ENCODE results near the gene LYZ.
"Not testable (repeated sequence)": the region's sequence is repeated elsewhere in the genome, so short reads cannot be mapped to it uniquely, and the experiment has no call there.

Gene LYZ

DNA sequence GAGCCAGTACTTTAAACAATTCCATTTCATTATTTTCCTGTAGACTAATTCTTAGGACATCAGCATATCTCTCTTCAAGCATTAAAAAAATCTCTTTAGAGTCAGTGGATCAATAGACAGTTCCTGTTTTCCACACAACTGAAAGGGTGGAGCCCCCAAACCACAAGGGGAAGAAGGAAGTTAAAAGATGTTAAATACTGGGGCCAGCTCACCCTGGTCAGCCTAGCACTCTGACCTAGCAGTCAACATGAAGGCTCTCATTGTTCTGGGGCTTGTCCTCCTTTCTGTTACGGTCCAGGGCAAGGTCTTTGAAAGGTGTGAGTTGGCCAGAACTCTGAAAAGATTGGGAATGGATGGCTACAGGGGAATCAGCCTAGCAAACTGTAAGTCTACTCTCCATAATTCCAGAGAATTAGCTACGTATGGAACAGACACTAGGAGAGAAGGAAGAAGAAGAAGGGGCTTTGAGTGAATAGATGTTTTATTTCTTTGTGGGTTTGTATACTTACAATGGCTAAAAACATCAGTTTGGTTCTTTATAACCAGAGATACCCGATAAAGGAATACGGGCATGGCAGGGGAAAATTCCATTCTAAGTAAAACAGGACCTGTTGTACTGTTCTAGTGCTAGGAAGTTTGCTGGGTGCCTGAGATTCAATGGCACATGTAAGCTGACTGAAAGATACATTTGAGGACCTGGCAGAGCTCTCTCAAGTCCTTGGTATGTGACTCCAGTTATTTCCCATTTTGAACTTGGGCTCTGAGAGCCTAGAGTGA is at the start of gene LYZ:
Gene LYZ (plus strand): TSS at position 220 of the 777 bp plus-strand sequence. CDS start 28 bp downstream, at position 248.
- peak; percentile 24 for DNase-seq

DNA sequence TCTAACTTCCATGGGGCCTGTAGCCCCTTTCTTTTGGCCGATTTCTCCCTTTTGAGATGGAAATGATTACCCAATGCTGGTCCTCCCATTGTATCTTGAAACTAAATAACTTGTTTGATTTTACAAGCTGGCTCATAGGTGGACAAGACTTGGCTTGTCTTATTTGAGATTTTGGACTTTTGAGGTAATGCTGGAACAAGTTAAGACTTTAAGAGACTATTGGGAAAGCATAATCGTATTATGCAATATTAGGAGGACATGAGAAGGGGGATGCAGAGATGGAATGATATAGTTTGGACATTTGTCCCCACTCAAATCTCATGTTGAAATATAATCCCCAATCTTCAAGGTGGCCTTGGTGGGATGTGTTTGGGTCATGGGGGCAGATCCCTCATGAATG is 49.2 kb upstream of the LYZ start:
- DNase-seq = no peak

DNA sequence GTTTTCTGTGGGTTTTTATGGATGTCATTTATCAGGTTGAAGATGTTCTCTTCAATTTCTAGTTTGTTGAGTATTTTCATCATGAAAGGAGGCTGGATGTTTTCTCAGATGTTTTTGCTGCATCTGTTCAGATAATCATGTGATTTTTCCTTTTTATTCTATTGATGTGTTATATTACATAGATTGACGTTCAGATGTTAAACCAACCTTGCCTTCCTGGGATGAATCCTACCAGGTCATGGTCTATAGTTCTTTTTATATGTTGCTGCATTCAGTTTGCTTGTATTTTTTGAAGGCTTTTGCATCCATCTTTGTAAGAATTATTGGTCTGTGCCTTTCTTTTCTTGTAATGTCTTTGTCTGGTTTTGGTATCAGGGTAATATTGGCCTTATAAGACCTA is 43.9 kb upstream of the LYZ start:
- no peak for DNase-seq

- DNase-seq = no peak
Measured at GRCh38 chr12:69309461-69309860, 38.7 kb upstream of the LYZ start.

- no peak for DNase-seq
Measured at GRCh38 chr12:69313209-69313608, 35.0 kb upstream of the LYZ start.

- not testable (repeated sequence) for DNase-seq
Measured at GRCh38 chr12:69316784-69317183, 31.4 kb upstream of the LYZ start.

- DNase-seq = not testable (repeated sequence)
Measured at GRCh38 chr12:69317233-69317632, 30.9 kb upstream of the LYZ start.

DNA sequence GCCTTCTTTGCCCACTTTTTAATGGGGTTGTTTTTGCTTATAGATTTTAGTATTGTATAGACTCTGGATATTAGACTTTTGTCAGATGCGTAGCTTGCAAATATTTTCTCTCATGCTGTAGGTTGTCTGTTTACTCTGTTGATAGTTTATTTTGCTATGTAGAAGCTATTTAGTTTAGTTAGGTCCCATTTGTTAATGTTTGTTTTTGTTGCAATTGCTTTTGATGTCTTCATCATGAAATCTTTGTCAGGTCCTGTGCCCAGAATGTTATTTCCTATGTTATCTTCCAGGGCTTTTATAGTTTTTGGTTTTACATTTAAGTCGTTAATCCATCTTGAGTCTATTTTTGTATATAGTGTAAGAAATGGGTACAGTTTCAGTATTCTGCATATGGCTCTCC is 30.0 kb upstream of the LYZ start:
- DNase-seq = no peak

- no peak for DNase-seq
Measured at GRCh38 chr12:69321351-69321750, 26.8 kb upstream of the LYZ start.

DNA sequence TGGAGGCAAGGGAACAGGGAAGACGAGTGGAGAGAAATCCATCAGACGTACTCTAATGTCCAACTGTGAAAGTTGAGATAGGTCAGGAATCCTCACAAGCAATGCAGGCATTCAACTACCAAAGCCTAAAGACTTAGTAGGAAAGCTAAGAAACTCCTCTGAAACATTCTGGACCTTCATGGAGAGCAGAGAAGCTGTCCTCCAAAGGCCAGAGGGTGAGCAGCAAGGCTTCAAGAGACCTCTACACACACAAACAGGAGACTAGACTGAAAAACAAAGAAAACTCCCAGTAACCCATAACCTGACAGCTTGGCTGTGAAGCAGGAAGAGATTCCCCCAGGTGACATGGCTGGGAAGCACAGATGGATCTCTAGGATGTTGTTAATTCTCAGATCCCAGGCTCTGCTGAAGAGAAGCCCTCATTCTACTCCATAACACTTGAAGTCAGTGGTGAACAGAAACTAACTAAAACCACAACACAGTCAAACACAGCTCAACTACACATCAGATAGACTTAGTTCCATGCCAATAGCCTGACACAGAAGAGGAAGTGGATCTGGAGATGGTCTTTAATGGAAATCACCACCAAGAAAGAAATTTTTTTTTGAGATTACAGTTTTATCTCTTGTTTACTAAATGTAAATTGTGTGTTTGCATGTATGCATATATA is 23.2 kb upstream of the LYZ start:
- no peak for DNase-seq

- DNase-seq = peak; percentile 28
Measured at GRCh38 chr12:69328426-69328825, 19.8 kb upstream of the LYZ start.

DNA sequence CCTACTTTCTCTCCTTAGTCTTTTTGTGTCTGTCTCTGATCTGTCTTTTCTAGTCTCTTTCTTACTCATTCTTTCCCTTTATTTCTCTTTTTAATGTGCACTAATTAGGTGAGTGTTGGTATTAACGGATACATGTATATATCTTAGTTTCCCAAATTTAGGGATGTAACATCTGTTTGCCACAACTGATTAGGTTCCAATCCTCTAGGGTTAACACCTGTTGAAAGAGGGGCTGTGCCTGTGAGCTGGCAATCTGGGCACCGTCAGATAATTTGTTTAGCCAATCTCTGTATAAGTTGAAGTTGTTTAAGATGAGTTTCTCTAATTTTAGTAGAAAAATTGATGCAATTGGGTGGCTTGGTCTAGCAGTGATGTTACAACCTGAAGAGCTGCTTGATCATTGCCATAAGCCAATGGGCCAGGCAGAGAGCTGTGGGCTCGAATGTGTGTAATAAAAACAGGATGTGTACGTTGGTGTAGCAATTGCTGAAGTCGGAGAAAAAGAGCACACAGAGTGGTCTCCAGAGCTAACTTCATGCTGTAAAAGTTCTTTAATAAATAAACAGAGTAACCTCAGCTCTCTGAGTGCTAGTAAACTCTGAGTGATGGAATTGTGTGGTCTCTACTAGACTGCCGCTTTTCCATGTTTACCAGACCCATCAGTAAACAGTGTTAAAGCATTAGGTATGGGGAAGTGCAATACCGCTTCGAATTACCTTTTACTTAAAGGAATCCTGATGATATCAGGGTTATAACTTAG is 18.3 kb upstream of the LYZ start:
- peak; percentile 64 for DNase-seq

GRCh38 chr12:69330475-69331473 is 17.4 kb upstream of the LYZ start:
- peak; percentile 76 for DNase-seq

- DNase-seq = no peak
Measured at GRCh38 chr12:69331519-69331908, 16.7 kb upstream of the LYZ start.

DNA sequence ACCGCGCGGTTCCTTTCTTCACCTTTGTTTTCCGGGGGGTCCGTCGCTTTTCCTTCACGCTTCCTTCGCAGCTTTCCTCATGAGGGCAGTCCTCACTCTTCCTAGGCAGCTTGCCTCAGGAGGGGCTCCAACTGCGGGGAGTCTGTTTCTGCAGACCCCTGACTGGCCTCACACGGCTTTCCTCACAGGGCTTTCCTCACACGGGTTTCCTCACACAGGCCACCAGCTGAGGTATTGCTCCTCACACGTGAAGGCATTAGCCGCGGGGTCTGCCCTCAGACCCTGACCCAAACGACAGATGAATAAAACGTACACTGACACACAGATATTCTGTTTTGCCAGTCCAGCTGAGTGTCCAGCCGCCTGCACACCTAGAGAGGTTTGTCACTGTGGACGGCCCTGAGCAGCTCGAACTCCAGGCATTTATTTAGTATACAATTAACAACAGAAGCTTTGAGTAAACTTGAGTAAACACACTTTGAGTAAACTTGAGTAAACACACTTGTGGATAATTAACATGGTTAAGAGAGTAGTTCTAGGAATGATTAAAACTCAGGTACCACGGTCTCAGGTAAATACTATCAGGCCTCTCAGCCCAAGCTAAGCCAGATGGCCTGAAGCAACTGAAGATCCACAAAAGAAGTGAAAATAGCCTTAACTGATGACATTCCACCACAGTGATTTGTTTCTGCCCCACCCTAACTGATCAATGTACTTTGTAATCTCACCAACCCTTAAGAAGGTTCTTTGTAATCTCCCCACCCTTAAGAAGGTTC is 16.1 kb upstream of the LYZ start:
- no peak for DNase-seq

DNA sequence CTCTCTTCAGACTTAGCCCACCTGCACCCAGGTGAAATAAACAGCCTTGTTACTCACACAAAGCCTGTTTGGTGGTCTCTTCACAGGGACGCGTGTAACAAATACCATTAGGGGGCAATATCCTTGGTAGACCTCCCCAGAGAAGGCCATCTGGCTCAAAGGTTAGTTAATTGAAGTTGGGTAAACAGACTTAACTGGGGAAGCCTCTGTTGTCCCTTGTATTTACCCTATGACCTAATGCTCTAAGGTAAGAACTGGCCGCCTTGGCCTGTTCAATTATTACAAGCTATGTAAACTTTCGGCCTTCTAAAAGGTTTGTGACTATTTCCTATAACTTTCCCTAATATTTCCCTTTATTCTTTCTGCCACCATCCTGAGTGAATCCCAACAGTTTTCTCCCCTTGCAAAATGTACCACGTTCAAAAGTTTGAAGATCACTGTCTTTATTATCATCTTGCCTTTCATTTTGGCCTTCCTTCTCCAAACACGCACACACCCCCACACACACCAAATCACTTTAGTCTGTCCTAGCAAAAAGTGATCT is 15.3 kb upstream of the LYZ start:
- DNase-seq = no peak

- DNase-seq = peak; percentile 37
Measured at GRCh38 chr12:69334158-69334557, 14.0 kb upstream of the LYZ start.

DNA sequence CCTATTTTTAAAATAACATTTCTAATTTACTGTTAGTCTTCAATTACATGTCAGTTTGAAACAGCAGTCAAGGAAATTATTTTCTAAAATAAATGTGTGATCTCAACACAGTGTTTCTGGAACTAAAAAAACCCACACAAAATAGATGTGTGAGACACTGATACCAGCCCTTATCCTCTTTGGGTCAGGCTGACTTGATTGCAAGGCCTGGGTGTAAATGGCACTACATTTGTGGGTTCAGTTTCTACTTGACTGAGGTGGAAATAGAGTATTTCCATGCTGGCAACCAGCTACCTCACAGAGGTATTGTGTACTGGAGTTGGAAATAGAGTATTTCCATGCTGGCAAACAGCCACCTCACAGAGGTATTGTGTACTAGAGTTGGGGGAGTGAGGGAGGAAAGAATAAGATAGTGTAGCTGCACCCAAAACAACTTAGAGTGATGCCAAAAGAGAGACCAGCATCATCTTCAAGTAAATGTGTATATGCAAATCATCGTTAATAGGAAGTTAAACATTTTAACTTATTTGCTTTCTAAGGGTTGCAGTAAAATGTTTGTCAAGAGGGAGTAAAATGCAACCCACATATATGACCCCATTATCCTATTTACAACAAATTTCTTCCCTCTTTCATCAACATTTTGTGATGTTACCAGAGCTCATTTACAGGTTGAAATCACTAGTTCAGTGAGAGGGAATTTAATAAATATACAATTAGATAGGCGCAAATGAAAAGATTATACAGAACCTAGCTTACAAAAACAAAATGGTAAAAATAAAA is 10.7 kb upstream of the LYZ start:
- no peak for DNase-seq

GRCh38 chr12:69338120-69338859 is 9.9 kb upstream of the LYZ start:
- DNase-seq = no peak

- DNase-seq = no peak
Measured at GRCh38 chr12:69338936-69339335, 9.2 kb upstream of the LYZ start.

Data from CD4-positive, alpha-beta T cell treated with Interleukin-10 for 1 hour (primary cell).